ENCODE results near the gene NLRP2B.
"Not testable (repeated sequence)": the region's sequence is repeated elsewhere in the genome, so short reads cannot be mapped to it uniquely, and the experiment has no call there.

NLRP2B gene

DNA sequence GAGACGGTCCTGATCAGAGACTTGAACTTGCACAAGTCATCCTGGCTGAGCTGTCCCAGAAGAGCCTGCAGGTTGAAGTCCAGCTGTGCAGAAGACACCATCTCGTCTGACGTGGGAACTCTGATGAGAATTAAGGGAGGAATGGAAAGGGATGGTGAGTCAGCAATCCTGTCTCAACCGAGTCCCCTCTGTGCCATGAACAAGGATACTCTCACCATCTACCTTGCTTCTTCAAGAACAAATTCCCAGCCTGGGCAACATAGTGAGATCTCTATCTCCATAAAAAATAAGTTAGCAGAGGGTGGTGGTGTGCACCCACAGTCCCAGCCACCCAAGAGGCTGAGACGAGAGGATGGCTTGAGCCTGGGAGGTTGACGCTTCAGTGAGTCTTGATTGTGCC lies at the start of gene NLRP2B:
NLRP2B (minus strand) TSS at position 101 of the 400 bp plus-strand sequence.
- no peak for DNase-seq (ENCODE audit: low read depth)

DNA sequence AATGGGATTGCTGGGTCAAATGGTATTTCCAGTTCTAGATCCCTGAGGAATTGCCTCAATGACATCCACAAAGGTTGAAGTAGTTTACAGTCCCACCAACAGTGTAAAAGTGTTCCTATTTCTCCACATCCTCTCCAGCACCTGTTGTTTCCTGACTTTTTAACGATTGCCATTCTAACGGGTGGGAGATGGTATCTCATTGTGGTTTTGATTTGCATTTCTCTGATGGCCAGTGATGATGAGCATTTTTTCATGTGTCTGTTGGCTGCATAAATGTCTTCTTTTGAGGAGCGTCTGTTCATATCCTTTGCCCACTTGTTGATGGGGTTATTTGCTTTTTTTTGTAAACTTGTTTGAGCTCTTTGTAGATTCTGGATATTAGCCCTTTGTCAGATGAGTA lies 45.9 kb upstream of the NLRP2B start:
- DNase-seq (ENCODE audit: low read depth): not testable (repeated sequence)

DNA sequence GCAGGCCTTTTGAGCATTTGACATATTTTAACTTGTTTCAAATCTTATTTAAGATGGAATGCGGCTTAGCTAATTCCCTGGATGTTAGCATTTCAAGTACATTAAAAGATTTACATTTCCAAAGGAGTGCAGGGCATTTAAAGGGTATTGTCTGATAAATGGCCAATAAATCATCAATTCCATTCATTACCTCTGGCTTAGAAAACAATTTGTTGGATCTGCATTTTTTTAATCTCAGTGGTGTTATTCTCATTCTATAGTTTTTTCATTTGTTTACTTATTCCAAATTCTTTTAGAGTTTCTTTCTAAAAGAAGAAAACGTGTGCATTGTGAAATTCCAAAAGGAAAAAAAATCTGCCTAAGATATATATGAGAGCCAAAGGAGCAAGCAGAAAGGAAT lies 1.3 kb upstream of the NLRP2B start:
- DNase-seq (ENCODE audit: low read depth): no peak

DNA sequence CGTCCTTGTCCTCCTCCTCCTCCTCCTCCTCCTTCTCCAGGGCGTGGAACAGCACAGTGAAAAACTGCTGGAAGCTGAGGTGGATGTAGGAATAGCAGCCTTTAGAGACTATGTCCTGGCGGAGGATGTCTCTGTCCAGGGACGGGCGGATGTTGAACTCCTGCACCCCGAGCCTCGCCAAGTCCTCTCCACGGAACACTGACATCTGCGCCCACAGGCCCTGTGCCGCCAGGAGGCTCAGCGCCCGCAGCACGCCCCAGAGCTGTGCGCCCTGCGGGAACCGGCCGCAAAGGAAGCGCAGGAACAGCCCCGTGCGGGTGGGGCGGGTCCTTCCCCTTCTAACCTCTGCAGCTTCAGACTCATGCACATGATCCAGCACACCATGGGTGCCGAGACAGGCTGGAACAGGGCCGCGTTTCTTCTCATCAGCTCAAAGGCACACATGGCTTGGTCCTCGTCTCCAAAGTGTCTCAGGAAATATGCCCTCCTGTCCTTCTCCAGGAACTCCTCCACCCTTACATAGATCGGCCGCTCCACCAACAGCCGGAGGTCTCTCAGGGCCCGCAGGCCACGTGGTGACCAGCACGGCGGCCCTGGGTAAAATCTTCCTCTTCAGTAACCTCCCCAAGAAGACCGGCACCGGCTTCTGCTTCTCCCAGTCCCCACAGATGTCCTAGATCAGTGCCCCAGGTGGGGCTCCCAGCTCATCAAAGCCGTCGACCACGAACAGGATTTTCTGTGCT lies 1.2 kb downstream of the NLRP2B start:
- no peak for DNase-seq (ENCODE audit: low read depth)

DNA sequence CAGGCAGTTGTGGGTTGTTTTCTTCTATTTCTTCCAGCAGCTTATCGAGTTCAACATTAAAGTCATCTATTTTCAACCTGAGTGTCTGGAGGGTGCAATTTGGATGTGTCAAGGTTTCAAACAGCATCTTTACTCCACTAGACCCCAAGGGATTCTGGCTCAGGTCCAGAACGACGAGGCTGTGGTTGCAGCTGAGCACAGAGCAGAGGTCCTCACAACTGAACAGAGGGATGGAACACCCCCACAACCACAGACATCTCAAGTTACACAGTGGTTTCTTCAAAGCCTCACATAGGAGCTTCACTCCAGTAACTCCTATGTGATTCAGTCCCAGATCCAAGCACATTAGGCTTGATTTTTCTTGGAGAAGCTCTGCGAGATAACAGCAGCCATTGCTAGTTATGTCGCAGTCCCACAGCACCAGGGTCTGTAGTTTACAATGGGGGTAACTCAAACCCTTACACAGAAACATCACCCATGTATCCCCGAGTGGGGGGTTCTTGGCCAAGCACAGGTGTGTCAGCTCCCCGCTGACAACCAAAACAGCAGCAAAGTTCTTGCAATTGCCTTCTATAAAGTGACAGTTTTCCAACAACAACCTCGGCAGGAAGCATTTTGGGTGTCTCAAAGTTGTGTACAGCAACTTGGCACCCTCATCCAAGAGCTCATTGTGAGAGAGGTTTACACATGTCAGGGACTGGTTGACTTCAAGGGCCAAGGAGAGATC lies 2.8 kb downstream of the NLRP2B start:
- DNase-seq (ENCODE audit: low read depth): no peak

DNA sequence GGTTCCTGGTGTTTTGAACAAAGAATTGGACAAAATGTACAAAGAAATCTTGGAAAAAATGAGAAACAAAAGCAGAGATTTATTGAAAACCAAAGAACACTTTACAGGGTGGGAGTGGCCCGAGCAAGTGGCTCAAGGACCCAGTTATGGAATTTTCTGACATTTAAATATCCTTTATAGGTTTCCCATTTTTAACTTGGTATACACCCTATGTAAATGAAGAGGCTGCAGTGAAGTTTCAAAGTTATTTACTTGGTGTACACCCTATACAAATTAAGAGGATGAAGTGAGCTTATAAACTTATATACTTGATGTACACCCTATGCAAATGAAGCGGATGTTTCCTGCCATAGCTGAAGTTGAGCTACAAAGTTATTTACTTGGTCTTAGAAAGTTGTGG lies 4.7 kb downstream of the NLRP2B start:
- DNase-seq (ENCODE audit: low read depth): no peak

DNA sequence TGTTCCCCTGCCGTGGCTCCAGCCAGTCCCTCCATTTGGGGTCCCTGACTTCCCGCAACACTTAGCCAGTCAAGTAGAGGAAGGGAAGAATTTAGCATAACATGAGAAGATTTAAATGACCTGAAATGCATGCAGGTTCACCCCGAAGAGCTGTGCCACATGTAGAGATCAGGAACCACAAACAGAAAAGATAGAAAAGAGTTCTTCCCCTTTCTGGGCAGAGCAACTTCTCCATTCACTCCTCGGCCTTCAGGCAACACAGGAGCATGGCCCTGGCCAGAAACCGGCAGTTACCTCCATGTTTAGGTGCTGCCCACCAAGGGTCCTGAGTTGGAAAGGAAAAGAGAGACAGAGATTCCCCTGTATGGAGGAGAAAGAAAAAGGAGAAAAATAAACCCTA lies 5.2 kb downstream of the NLRP2B start:
- DNase-seq (ENCODE audit: low read depth): no peak

DNA sequence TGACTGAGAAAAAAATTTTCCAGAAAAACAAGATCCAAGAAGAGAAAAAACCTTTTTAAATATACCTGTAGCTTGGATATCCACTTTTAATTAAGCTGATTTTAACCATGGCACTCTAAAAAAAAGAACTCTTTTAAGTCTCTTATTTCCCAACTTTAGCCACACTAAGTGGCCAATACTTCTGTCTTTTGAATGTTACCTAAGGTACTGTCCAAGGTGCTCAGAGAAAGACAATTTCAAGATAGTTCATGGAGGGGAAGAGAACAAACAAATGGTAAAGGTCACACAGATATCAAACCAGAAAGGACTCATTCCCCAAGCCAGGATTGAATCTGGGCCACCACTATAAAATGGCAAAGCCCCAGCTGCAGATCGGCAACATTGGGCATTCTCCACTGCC lies 10.1 kb downstream of the NLRP2B start:
- DNase-seq (ENCODE audit: low read depth): no peak

DNA sequence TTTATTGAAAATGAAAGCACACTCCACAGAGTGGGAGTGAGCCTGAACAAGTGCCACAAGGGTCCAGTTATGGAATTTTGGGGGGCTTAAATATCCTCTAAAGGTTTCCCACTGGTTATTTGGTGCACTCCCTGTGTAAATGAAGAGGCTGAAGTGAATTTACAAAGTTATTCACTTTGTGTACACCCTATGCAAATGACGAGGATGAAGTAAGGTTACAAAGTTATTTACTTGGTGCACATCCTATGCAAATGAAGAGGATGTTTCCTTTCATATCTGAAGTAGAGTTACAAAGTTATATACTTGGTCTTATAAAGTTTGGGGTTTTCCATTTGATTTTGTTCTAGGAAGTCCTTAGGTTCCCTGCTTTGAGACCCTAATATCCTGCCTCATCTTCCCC lies 13.1 kb downstream of the NLRP2B start:
- no peak for DNase-seq (ENCODE audit: low read depth)

DNA sequence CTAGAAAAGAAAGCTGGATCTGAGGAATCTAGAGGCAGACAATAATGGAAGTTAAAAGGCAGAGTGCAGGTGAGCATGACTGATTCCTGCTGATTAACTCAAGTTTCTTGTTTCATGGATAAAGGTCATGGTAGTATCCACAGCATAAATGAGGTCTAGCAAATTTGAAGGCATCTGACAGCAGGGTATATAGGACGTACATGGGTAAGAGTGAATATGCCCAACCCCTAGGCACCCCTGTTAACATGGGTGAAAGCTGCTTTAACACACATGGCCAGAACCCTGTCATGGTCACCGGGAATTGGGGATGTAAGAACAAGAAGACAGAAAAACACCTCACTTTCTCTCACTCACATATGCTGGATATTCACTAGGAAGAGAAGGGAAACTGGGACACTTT lies 25.0 kb downstream of the NLRP2B start:
- DNase-seq (ENCODE audit: low read depth): no peak

DNA sequence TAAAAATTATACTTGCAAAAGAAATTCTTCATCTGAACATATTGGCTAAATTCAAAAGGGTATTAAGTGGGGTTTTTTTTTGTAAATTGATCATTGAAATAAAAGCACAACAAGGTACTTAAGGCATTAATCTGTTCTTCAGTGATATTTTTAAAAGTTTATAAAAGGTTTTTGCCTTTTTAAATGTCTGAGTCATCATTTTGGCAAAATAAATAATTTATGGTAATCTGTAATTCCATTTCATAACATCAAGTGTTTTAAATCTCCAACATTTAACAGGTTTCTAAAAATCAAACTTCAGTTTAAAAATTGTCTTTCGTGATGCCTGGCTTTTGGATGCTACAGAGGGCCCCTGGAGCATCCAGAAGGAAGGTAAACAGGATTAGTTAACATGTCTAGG lies 27.4 kb downstream of the NLRP2B start:
- DNase-seq (ENCODE audit: low read depth): no peak

DNA sequence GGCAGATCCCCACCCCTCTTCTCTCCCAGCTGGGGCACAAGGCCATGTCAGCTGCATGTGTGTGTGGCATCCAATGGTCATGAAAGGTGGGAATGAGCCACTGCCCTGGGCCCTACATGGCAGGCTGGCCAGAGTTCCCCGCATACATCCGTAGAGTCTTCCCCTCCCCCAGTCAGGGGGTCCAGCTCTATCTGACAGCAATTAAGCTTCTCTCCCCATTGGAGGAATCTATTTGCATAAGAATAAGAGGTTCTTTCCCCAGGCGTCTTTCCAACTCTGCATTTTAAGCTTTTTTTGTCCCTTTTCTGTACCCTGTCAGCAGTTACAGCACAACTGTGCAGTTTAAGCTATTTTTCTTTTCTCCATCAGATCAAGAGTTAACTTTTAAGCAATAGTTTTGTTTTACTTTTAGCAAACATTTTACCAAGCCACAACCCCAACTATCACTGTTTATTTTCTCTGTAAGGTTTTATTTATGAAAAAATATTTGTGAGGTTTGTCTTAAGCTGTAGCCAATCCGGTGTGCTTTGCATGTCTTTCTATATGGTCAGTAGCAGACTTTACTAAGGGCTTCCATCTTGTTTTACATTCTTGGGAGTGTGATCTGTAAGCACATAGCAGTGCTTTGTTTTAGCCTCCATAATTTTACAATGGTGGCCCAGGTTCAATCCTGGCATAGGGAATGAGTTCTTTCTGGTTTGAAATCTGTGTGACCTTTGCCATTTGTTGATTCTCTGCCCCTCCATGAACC lies 28.7 kb downstream of the NLRP2B start:
- DNase-seq (ENCODE audit: low read depth): no peak

DNA sequence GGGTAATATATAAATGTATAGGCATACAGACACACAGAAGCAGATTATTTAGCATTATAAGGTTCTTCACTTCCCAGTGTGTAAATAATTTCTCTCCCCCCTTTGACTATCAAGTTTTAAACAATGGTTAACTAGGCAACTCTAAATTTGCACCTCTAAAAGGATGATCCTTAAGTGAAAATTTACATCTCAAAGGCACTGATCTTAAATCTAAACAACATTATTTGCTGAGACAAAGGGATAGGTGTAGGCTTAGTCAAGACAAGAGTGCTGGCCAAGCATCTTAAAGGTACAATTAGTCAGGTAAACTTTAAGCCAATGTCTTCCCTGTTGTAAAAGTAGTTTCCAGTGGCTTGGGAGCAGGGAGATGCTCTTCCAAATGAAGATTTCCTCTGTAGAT lies 33.0 kb downstream of the NLRP2B start:
- no peak for DNase-seq (ENCODE audit: low read depth)

DNA sequence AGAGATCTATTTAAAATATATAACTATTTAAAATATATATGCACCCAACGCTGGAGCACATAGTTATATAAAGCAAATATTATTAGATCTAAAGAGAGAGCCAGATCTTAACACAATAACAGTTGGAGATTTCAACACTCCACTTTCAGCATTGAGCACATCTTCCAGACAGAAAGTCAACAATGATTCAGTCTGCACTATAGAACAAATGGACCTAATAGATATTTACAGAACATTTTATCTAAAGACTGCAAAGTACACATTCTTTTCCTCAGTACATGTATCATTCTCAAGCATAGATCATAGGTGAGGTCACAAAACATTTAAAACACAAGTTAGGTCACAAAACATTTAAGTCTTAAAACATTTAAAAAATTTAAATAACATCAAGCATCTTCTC lies 36.4 kb downstream of the NLRP2B start:
- no peak for DNase-seq (ENCODE audit: low read depth)

DNA sequence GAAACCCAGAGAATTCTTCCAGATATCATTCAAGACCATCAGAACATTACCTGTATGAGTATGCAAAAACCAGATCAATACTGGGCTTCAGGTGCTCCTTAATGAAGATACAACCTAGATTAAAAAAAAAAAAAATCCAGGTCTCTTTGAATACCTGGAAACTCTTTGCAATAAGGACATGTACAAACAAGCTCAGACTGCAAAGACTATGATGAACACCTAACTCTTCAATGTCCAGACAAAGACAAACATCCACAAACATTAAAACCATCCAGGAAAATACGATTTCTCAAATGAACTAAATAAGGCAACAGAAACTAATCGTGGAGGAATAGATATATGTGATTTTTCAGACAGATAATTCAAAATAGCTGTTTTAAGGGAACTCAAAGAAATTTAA lies 38.7 kb downstream of the NLRP2B start:
- DNase-seq (ENCODE audit: low read depth): no peak

DNA sequence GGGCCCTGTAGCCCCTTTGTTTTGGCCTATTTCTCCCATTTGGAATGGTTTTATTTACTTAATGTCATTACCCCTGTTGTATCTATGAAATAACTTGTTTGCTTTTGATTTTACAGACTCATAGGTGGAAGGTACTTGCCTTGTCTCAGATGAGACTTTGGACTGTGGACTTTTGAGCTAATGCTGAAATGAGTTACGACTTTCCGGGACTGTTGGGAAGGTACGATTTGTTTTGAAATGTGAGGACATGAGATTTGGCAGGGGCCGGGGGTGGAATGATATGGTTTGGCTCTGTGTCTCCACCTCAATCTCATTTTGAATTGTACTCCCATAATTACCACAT lies 39.4 kb downstream of the NLRP2B start:
- no peak for DNase-seq (ENCODE audit: low read depth)

DNA sequence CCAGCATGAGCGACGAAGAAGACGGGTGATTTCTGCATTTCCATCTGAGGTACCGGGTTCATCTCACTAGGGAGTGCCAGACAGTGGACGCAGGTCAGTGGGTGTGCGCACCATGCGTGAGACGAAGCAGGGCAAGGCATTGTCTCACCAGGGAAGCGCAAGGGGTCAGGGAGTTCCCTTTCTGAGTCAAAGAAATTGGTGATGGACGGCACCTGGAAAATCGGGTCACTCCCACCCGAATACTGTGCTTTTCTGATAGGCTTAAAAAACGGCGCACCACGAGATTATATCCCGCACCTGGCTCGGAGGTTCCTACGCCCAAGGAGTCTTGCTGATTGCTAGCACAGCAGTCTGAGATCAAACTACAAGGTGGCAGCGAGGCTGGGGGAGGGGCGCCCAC lies 50.6 kb downstream of the NLRP2B start:
- not testable (repeated sequence) for DNase-seq (ENCODE audit: low read depth)
